ENCODE results near the gene TCEA3.

DNA sequence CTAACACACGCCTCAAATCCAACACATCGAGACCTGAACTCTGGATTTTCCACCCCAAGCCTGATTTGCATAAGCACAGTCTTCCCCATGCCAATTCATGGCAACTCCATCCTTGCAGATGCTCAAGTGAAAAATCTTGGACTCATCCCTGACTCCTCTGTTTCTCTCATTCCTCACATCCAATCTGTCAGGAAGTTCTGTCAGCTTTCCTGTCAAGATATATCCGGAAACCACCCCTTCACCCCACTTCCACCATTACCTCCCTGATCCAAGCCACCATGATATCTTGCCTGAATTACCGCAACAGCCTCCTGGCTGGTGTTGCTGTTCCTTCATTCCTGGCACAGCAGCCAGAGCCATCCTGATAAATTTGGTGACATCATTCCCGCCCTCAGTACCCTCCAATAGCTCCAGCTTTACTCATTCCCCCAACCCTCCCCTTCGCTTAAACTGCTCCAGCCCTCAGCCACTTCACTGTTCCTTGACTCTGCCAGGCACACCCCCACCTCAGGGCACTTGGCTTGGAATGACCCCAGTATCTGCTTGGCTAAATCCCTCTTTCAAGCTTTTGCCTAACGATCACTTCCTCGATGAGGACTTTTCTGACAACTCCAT lies 17.4 kb downstream of the TCEA3 start:
- TF ChIP-seq POLR2A (IDR thresholded peaks at IDR 0.05), result no peak
- TF ChIP-seq, protein P1, sequence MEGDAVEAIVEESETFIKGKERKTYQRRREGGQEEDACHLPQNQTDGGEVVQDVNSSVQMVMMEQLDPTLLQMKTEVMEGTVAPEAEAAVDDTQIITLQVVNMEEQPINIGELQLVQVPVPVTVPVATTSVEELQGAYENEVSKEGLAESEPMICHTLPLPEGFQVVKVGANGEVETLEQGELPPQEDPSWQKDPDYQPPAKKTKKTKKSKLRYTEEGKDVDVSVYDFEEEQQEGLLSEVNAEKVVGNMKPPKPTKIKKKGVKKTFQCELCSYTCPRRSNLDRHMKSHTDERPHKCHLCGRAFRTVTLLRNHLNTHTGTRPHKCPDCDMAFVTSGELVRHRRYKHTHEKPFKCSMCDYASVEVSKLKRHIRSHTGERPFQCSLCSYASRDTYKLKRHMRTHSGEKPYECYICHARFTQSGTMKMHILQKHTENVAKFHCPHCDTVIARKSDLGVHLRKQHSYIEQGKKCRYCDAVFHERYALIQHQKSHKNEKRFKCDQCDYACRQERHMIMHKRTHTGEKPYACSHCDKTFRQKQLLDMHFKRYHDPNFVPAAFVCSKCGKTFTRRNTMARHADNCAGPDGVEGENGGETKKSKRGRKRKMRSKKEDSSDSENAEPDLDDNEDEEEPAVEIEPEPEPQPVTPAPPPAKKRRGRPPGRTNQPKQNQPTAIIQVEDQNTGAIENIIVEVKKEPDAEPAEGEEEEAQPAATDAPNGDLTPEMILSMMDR (IDR thresholded peaks at IDR 0.05 in 4 of 5, conservative IDR thresholded peaks at IDR 0.05 in 1 of 5), result no peak

Data from gastrocnemius medialis (tissue), 4 donors.